ENCODE measurements around the gene CBX5.
"Not testable (repeated sequence)": the region's sequence is repeated elsewhere in the genome, so short reads cannot be mapped to it uniquely, and the experiment has no call there.

CBX5 gene

DNA sequence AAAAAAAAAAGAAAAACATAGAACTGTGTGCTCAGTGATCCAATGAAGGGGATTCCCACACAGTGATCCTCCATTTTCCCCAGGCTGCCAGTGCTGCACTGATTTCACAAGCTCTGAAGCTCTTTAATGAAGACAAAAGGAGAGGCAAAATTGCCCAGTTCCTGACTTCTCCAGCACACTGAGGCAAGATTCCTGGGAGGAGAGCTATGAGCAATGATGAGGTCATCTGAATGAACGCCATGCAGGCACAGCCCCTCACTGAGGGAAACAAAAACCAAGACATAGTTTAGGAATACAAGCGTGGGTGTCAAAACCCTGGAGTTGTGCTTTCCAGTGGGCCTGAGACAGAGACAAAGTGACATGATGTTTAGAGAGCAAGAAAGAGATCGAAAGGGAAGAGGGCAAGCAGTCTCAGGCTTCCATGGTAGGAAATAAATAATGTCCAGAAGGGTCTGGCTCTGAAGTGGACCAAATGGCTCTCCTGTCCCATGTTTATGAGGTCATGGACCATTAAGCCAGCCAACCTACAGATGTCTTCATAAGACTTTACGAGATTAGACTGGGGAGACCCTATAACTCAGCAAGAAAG lies 50.2 kb downstream of the CBX5 start:
- H3K36me3 ChIP-seq (ENCODE audit: insufficient read depth, insufficient read length, low read length) = peaks cover 12% of the 10 kb centered on the region
- DNase-seq (ENCODE audit: low read depth, low spot score) = no peak
- TF ChIP-seq ZNF274 (IDR thresholded peaks at IDR 0.05; ENCODE audit: low read depth, low read length) (no peak), SUZ12 (IDR thresholded peaks at IDR 0.05; ENCODE audit: extremely low read depth, insufficient read depth, insufficient read length) (no peak), YY1 (IDR thresholded peaks at IDR 0.05; ENCODE audit: insufficient read depth, insufficient read length) (no peak)
- H3K4me1 ChIP-seq (ENCODE audit: insufficient read depth, insufficient read length) = peaks cover 4% of the 10 kb centered on the region
- H3K9me3 ChIP-seq (ENCODE audit: insufficient read depth, low read length) = no peaks in the 10 kb centered on the region
- H3K4me3 ChIP-seq (ENCODE audit: insufficient read length, low read depth) = no peak overlapping the region
- no peak overlapping the region for H3K9ac ChIP-seq (ENCODE audit: insufficient read length, low read depth)
- no peaks in the 10 kb centered on the region for H3K27me3 ChIP-seq (ENCODE audit: insufficient read depth, insufficient read length)

DNA sequence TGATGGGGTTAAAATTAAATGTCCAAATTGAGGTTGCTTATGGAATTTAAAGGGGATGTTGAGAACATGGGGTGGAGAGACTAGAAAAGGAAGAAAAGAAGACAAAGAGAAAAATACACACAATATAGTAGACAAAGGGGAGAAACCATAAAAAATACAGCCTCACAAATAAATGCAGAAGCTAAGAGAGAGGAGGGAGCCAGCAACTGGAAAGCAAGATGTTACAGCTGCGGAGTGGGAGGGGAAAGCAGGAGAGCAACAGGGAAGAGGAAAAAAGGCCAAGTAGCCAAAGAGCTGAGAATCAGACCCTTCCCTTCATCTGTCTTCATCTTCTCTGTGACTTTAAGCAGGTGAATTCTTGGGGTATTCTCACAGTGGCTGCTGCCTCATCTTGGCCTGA lies 51.5 kb downstream of the CBX5 start:
- Histone ChIP-seq H3K36me3 (ENCODE audit: insufficient read depth, insufficient read length, low read length) (peaks cover 12% of the 10 kb centered on the region), H3K4me3 (ENCODE audit: insufficient read length, low read depth) (no peak overlapping the region), H3K9me3 (ENCODE audit: insufficient read depth, low read length) (no peaks in the 10 kb centered on the region), H3K9ac (ENCODE audit: insufficient read length, low read depth) (no peak overlapping the region), H3K27me3 (ENCODE audit: insufficient read depth, insufficient read length) (no peaks in the 10 kb centered on the region), H3K4me1 (ENCODE audit: insufficient read depth, insufficient read length) (peaks cover 4% of the 10 kb centered on the region)
- no peak for TF ChIP-seq YY1 (IDR thresholded peaks at IDR 0.05; ENCODE audit: insufficient read depth, insufficient read length)
- no peak for TF ChIP-seq SUZ12 (IDR thresholded peaks at IDR 0.05; ENCODE audit: extremely low read depth, insufficient read depth, insufficient read length)
- no peak for TF ChIP-seq ZNF274 (IDR thresholded peaks at IDR 0.05; ENCODE audit: low read depth, low read length)
- DNase-seq (ENCODE audit: low read depth, low spot score) = no peak

- H3K9ac ChIP-seq (ENCODE audit: insufficient read length, low read depth); H3K9me3 ChIP-seq (ENCODE audit: insufficient read depth, low read length); H3K4me1 ChIP-seq (ENCODE audit: insufficient read depth, insufficient read length); H3K4me3 ChIP-seq (ENCODE audit: insufficient read length, low read depth); H3K27me3 ChIP-seq (ENCODE audit: insufficient read depth, insufficient read length); DNase-seq (ENCODE audit: low read depth, low spot score): not testable (repeated sequence)
- H3K36me3 ChIP-seq (ENCODE audit: insufficient read depth, insufficient read length, low read length) = peaks cover 12% of the 10 kb centered on the region
These were observed 52.0 kb downstream of the CBX5 start for GRCh38 chr12:54227927-54228326.

DNA sequence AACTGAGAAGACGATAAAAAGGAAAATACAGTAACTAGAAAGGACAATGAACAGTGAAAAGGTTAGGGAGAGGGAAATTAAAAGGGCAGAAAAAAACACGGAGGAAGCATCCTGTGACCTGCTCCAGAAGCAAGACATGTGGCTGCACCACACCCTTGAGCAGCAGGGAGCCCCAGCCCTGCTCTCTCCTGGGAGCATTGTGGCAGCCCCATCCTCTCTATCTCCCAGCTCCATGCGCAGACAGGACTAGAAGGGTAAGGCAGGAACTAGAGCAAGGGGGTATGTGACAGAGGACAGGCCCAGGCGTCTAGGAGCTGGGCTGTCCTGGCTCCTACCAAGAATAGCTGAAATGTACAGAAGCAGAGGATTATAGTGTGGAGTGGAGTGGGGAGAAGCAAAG lies 52.5 kb downstream of the CBX5 start:
- Histone ChIP-seq H3K27me3 (ENCODE audit: insufficient read depth, insufficient read length) (no peaks in the 10 kb centered on the region), H3K9me3 (ENCODE audit: insufficient read depth, low read length) (no peaks in the 10 kb centered on the region), H3K36me3 (ENCODE audit: insufficient read depth, insufficient read length, low read length) (peaks cover 8% of the 10 kb centered on the region), H3K4me3 (ENCODE audit: insufficient read length, low read depth) (no peak overlapping the region), H3K4me1 (ENCODE audit: insufficient read depth, insufficient read length) (peaks cover 4% of the 10 kb centered on the region), H3K9ac (ENCODE audit: insufficient read length, low read depth) (no peak overlapping the region)
- no peak for DNase-seq (ENCODE audit: low read depth, low spot score)
- TF ChIP-seq YY1 (IDR thresholded peaks at IDR 0.05; ENCODE audit: insufficient read depth, insufficient read length) (no peak), ZNF274 (IDR thresholded peaks at IDR 0.05; ENCODE audit: low read depth, low read length) (no peak), SUZ12 (IDR thresholded peaks at IDR 0.05; ENCODE audit: extremely low read depth, insufficient read depth, insufficient read length) (no peak)

- Histone ChIP-seq H3K4me1 (ENCODE audit: insufficient read depth, insufficient read length) (peaks cover 4% of the 10 kb centered on the region), H3K4me3 (ENCODE audit: insufficient read length, low read depth) (no peak overlapping the region), H3K9me3 (ENCODE audit: insufficient read depth, low read length) (no peaks in the 10 kb centered on the region), H3K9ac (ENCODE audit: insufficient read length, low read depth) (no peak overlapping the region), H3K27me3 (ENCODE audit: insufficient read depth, insufficient read length) (no peaks in the 10 kb centered on the region), H3K36me3 (ENCODE audit: insufficient read depth, insufficient read length, low read length) (no peaks in the 10 kb centered on the region)
- no peak for TF ChIP-seq SUZ12 (IDR thresholded peaks at IDR 0.05; ENCODE audit: extremely low read depth, insufficient read depth, insufficient read length)
- TF ChIP-seq YY1 (IDR thresholded peaks at IDR 0.05; ENCODE audit: insufficient read depth, insufficient read length) = no peak
- TF ChIP-seq ZNF274 (IDR thresholded peaks at IDR 0.05; ENCODE audit: low read depth, low read length) = no peak
- DNase-seq (ENCODE audit: low read depth, low spot score) = no peak
These were observed 54.3 kb downstream of the CBX5 start for GRCh38 chr12:54225666-54226065.

DNA sequence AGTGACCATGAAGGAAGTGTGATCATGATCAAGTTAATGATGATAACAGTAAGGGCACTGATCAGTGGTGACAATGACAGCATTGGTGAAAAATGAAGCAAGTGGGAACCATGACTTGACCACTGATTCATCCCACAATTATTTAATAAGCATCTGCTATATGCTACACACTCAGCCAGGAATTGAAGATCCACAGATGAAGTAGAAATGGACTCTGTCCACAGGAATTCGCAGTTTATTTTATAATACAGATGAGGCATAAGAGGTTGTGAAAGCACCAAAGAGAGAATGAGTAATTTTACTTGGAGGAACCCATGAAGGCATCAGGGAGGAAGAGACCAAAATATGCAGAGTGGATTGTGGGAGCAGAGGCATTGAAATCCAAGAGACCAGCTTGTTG lies 57.3 kb downstream of the CBX5 start:
- H3K4me1 ChIP-seq (ENCODE audit: insufficient read depth, insufficient read length) = peaks cover 5% of the 10 kb centered on the region
- DNase-seq (ENCODE audit: low read depth, low spot score) = no peak
- peaks cover 5% of the 10 kb centered on the region; the same call in 1 of the 2 replicates for H3K9me3 ChIP-seq (ENCODE audit: insufficient read depth, low read length)
- H3K27me3 ChIP-seq (ENCODE audit: insufficient read depth, insufficient read length) = peaks cover 16% of the 10 kb centered on the region
- TF ChIP-seq SUZ12 (IDR thresholded peaks at IDR 0.05; ENCODE audit: extremely low read depth, insufficient read depth, insufficient read length) (no peak), YY1 (IDR thresholded peaks at IDR 0.05; ENCODE audit: insufficient read depth, insufficient read length) (no peak), ZNF274 (IDR thresholded peaks at IDR 0.05; ENCODE audit: low read depth, low read length) (no peak)
- H3K9ac ChIP-seq (ENCODE audit: insufficient read length, low read depth) = no peak overlapping the region
- no peaks in the 10 kb centered on the region for H3K36me3 ChIP-seq (ENCODE audit: insufficient read depth, insufficient read length, low read length)
- no peak overlapping the region for H3K4me3 ChIP-seq (ENCODE audit: insufficient read length, low read depth)

DNA sequence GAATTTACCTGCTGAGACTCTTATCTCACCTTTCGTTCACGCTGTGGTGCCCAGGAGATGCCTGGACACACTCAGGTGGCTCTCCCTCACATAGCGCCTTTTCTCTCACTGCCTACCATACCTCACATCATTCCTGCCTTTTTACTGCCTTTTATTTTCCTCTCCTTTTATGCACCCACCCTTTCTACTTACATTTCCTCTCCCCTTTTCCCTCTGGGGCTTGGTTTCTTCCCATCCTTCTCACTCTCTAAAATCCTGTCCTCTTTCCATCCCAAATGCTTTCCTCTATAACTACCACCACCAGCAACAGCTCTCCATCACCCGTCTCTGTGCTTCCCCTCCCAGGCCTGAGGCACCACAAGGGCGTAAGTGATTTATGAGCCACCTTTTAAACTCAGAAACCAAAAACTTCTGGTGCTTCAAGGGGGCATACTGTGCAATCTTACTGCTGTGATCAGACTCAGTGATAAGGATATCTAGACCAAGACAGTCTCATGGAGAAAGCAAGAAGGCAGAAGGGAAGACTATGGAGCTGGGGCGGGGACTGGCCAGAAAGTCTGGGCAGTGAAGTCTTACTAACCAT lies 58.4 kb downstream of the CBX5 start:
- Histone ChIP-seq H3K36me3 (ENCODE audit: insufficient read depth, insufficient read length, low read length) (no peaks in the 10 kb centered on the region), H3K9me3 (ENCODE audit: insufficient read depth, low read length) (peaks cover 5% of the 10 kb centered on the region; the same call in 1 of the 2 replicates), H3K27me3 (ENCODE audit: insufficient read depth, insufficient read length) (peaks cover 27% of the 10 kb centered on the region), H3K4me1 (ENCODE audit: insufficient read depth, insufficient read length) (peaks cover 9% of the 10 kb centered on the region), H3K9ac (ENCODE audit: insufficient read length, low read depth) (no peak overlapping the region), H3K4me3 (ENCODE audit: insufficient read length, low read depth) (no peak overlapping the region)
- TF ChIP-seq YY1 (IDR thresholded peaks at IDR 0.05; ENCODE audit: insufficient read depth, insufficient read length) (no peak), SUZ12 (IDR thresholded peaks at IDR 0.05; ENCODE audit: extremely low read depth, insufficient read depth, insufficient read length) (no peak), ZNF274 (IDR thresholded peaks at IDR 0.05; ENCODE audit: low read depth, low read length) (no peak)
- no peak for DNase-seq (ENCODE audit: low read depth, low spot score)

Data from NT2/D1 (cell line).